Choroid plexus epithelial cell (primary cell): Measurements from ENCODE around the gene OR13C4.
"Not testable (repeated sequence)": the region's sequence is repeated elsewhere in the genome, so short reads cannot be mapped to it uniquely, and the experiment has no call there.

ENCODE experiments used
- DNase-seq: peaks from one replicate; pipeline ENCODE4 v3.0.0-alpha.2; 2010; ENCODE audit warnings: low read depth
- H3K4me3 ChIP-seq: 2 replicates; pipeline ENCODE4 v1.5.1; 2011; ENCODE audit warnings: low read depth, mild to moderate bottlenecking, control low read depth, low read length, moderate library complexity
- TF ChIP-seq, protein P1 (sequence below): conservative IDR thresholded peaks from 2 replicates; pipeline ENCODE4 v1.5.1; 2011; ENCODE audit warnings: low read depth, mild to moderate bottlenecking, control low read depth, inconsistent platforms, low read length, moderate library complexity

The OR13C4 gene

DNA sequence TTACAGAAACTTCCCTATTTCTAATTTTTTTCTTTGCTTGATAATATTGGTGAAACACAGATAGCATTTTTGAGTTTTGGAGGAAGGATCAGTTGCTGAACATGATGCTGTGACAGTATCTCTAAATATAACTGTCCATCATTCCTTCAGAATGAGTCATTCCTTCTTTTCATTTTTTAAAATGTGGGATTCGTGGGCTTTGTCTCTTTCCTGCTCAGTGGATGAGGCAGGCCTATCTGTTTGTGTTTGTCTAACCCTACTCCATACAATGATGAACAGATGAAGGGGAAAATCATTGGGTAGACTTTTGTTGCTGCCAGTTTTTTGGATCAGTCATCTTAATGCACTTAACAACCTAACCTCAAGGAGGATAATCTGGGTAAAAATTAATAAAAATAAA is 26.3 kb upstream of the OR13C4 start:
- peak; percentile 4 for DNase-seq
- TF ChIP-seq, protein P1, sequence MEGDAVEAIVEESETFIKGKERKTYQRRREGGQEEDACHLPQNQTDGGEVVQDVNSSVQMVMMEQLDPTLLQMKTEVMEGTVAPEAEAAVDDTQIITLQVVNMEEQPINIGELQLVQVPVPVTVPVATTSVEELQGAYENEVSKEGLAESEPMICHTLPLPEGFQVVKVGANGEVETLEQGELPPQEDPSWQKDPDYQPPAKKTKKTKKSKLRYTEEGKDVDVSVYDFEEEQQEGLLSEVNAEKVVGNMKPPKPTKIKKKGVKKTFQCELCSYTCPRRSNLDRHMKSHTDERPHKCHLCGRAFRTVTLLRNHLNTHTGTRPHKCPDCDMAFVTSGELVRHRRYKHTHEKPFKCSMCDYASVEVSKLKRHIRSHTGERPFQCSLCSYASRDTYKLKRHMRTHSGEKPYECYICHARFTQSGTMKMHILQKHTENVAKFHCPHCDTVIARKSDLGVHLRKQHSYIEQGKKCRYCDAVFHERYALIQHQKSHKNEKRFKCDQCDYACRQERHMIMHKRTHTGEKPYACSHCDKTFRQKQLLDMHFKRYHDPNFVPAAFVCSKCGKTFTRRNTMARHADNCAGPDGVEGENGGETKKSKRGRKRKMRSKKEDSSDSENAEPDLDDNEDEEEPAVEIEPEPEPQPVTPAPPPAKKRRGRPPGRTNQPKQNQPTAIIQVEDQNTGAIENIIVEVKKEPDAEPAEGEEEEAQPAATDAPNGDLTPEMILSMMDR = no peak
- no peak overlapping the region for H3K4me3 ChIP-seq

DNA sequence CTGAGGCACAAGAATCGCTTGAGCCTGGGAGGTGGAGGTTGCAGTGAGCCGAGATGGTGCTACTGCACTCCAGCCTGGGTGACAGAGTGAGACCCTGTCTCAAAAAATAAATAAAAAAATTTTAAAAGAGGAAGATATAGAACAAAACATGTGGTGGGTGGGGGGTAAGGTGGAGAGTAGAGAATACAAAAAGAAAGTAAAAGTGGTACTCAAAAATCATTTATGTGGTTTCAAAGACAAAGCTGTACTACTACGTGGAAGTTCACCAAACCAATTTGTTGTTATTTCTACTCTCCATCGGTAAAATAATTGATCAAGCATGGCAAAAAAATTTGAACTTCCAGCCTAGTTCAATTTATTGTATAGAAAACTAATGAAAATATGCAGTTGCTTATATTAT is 17.6 kb upstream of the OR13C4 start:
- DNase-seq = no peak
- no peak overlapping the region for H3K4me3 ChIP-seq
- TF ChIP-seq, protein P1 = no peak

DNA sequence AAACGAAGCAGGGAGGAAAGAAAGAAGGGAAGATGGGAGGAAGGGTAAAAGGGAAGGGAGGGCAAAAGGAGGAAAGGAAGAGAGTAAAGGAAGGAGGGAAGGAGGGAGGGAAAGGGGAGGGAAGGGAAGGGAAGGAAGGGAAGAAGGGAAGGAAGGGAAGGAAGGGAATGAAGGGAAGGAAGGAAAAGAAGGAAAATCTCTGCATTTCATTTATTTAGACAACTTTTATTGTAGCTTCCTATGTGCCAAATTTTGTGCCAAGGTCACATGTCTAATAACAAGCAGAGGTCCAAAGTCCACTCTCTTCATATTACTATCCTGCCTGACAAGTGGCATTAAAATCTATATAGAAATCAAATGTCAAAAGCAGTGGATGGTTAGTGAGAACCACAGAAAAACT is 12.3 kb upstream of the OR13C4 start:
- TF ChIP-seq, protein P1 = no peak
- no peak overlapping the region for H3K4me3 ChIP-seq
- no peak for DNase-seq

DNA sequence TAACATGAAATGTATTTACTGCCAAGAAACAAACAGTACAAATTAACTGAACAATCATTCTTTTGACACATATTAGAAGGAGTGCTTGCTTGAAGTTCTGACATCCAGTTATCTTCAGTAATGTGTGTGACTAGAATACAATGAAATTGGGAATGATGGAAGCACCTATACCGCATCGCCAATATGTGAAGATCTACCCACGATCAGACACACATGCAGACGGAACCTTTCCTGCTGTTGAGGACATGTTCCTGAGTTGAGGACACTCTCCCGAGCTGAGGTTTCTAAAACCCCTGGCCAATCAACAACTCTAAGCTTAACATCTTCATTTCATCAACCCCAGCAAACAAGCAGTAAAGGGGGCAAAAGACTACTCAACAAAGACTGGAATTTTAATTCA is 9.7 kb upstream of the OR13C4 start, which contains the start of gene OR13C3:
Gene OR13C3 (minus strand): TSS at position 101 of the 400 bp plus-strand sequence. CDS start 133 bp downstream, outside the sequence.
- TF ChIP-seq, protein P1 = no peak
- DNase-seq = no peak
- no peak within 1 kb of the TSS for H3K4me3 ChIP-seq

DNA sequence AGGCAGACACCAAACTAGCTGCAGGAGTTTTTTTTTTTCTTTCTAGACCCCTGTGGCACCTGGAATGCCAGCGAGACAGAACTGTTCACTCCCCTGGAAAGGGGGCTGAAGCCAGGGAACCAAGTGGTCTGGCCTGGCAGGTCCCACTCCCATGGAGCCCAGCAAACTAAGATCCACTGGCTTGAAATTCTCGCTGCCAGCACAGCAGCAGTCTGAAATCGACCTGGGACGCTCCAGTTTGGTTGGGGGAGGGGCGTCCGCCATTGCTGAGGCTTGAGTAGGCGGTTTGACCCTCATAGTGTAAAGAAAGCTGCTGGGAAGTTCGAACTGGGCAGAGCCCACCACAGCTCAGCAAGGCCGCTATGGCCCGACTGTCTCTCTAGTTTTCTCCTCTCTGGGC is 6.8 kb downstream of the OR13C4 start:
- DNase-seq, H3K4me3 ChIP-seq: not testable (repeated sequence)

DNA sequence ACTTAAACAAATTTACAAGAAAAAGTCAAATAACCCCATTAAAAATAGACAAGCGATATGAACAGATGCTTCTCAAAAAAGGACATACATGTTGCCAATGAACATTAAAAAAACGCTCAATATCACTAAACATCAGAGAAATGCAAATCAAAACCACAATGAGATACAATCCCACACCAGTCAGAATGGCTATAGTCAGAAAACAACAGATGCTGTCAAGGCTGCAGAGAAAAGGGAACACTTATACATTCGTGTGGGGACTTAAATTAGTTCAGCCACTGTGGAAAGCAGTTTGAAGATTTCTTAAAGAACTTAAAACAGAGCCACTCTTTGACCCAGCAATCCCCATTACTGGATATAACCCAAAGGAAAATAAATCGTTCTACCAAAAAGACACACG is 12.1 kb downstream of the OR13C4 start:
- TF ChIP-seq, protein P1 = no peak
- no peak overlapping the region for H3K4me3 ChIP-seq

DNA sequence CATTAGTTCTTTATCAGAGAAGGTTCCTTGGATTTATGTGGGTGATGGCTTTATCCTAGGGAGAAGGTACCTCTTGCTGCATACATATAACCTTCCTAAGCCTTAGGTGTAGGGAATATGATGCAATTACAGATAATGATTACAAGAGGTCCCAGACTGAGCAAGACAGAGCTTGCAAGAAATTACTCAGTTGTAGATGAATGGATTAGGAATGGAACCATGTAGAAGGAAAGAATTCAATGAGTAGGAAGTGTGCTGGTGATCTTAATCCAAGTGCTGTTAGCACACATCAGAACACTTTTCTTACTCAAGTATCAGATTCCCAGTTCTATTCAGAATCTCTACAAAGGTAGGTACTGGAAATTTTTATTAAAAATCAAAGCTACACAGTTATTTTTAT is 20.4 kb downstream of the OR13C4 start:
- H3K4me3 ChIP-seq = no peak overlapping the region
- TF ChIP-seq, protein P1 = no peak
- no peak for DNase-seq

More for the DNA sequence above, 12.1 kb downstream of the OR13C4 start:
- no peak for DNase-seq

DNA sequence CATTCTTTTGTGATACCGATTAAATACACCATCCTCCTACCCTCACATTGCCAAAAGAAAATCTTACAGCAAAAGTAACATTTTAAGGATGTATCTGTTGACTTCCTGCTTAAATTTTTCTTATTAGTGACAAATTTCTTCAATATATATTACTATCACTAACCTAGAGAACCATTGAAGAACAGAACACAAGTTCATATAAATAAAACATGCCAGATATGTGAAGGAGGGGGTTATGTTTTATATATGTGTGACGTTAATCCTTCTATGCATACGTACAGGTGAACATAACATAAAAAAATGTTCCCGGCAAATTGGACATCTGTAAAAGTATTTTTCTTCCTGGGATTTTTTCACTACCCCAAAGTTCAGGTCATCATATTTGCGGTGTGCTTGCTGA is 23.0 kb downstream of the OR13C4 start, which contains the start of gene OR13F1:
Gene OR13F1 (plus strand): TSS at position 301 of the 400 bp plus-strand sequence. CDS start 0 bp downstream, at position 301.
- TF ChIP-seq, protein P1 = no peak
- no peak for DNase-seq
- H3K4me3 ChIP-seq = no peak within 1 kb of the TSS
